GM06990 (cell line): Measurements from ENCODE around the gene MROH2A.

Experiments
- DNase-seq: peaks from one replicate; pipeline ENCODE4 v3.0.0-alpha.2; 2011; ENCODE audit not compliant: insufficient read length; ENCODE audit errors: extremely low read depth
- H3K27me3 ChIP-seq: replicated peaks from 2 replicates; pipeline ENCODE4 v1.6.0; 2011; ENCODE audit warnings: low read length; ENCODE audit not compliant: control insufficient read depth, insufficient read depth
- H3K36me3 ChIP-seq: 2 replicates; pipeline ENCODE4 v1.5.1; 2011; ENCODE audit warnings: low read length; ENCODE audit not compliant: control insufficient read depth, insufficient read depth
- H3K4me3 ChIP-seq: replicated peaks from 2 replicates; pipeline ENCODE4 v1.5.1; 2011; ENCODE audit warnings: low read depth, mild to moderate bottlenecking, control low read depth, low read length
- TF ChIP-seq, protein P1 (sequence below): IDR thresholded peaks from 2 replicates; pipeline ENCODE4 v1.5.1; 2011; ENCODE audit warnings: low read length, control low read depth, mild to moderate bottlenecking, inconsistent platforms; ENCODE audit not compliant: insufficient read depth, poor library complexity, severe bottlenecking

Gene MROH2A

DNA sequence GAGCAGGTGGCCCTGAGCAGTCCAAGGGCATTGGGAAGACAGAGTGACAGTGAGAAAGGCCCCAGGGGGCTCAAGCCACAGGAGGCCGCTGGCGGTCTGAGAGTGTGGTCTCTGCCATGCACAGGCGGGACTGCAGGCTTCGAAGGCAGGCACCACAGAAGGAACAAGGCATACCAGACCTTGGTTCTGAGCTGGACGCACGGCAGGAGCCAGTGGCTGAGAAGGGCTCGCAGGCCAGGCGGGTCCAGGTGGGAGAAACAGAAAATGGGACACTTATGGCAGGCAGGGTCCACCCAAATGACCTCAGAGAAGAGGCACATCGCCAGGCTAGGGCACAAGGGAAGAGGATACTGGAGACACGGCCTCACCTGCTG is 61.3 kb downstream of the MROH2A start:
- Histone ChIP-seq H3K4me3 (no peak overlapping the region), H3K27me3 (no peaks in the 10 kb centered on the region), H3K36me3 (peaks cover 46% of the 10 kb centered on the region)
- TF ChIP-seq, protein P1, sequence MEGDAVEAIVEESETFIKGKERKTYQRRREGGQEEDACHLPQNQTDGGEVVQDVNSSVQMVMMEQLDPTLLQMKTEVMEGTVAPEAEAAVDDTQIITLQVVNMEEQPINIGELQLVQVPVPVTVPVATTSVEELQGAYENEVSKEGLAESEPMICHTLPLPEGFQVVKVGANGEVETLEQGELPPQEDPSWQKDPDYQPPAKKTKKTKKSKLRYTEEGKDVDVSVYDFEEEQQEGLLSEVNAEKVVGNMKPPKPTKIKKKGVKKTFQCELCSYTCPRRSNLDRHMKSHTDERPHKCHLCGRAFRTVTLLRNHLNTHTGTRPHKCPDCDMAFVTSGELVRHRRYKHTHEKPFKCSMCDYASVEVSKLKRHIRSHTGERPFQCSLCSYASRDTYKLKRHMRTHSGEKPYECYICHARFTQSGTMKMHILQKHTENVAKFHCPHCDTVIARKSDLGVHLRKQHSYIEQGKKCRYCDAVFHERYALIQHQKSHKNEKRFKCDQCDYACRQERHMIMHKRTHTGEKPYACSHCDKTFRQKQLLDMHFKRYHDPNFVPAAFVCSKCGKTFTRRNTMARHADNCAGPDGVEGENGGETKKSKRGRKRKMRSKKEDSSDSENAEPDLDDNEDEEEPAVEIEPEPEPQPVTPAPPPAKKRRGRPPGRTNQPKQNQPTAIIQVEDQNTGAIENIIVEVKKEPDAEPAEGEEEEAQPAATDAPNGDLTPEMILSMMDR = no peak
- no peak for DNase-seq

DNA sequence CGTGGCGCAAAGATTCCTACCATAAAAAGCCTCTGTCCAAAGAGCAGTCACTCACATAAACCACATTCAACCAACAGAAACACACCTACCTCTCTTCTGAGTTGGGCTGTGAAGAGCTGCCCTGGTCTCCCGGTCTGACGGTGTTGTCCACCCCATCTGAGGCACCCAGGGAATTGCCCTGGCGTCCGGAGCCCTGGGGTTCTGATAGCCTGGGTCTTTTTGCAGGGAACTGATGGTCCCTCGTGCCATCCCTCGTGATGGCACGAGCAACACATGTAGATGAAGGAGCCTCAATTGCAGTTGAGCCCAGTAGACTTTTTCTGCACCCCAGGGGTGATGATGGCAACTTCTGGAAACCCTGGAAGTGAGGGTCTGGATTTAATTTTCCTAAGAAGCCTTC is 62.4 kb downstream of the MROH2A start:
- H3K4me3 ChIP-seq = no peak overlapping the region
- DNase-seq = no peak
- no peaks in the 10 kb centered on the region for H3K27me3 ChIP-seq
- TF ChIP-seq, protein P1 = no peak
- peaks cover 46% of the 10 kb centered on the region for H3K36me3 ChIP-seq

DNA sequence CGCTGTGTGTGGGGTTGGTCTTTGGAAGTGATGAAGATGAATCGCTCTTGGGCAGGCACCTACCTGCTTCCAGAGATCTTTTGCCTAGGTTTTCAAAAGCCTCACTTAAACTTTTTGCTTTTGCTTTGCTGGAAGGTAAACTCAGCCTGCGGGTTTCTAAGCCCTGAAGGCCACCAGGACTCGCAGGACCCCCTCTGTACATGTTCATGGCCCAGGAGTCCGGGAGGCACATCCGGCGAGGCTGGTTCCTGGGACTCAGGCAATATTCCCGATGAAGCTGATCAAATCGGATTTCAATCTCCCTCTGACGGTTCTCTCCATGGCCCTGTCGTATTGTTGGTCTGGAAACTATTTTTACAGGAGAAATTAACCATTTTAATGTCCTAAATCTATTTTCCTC is 63.1 kb downstream of the MROH2A start:
- Histone ChIP-seq H3K27me3 (no peaks in the 10 kb centered on the region), H3K36me3 (peaks cover 40% of the 10 kb centered on the region), H3K4me3 (no peak overlapping the region)
- DNase-seq = no peak
- TF ChIP-seq, protein P1 = no peak

DNA sequence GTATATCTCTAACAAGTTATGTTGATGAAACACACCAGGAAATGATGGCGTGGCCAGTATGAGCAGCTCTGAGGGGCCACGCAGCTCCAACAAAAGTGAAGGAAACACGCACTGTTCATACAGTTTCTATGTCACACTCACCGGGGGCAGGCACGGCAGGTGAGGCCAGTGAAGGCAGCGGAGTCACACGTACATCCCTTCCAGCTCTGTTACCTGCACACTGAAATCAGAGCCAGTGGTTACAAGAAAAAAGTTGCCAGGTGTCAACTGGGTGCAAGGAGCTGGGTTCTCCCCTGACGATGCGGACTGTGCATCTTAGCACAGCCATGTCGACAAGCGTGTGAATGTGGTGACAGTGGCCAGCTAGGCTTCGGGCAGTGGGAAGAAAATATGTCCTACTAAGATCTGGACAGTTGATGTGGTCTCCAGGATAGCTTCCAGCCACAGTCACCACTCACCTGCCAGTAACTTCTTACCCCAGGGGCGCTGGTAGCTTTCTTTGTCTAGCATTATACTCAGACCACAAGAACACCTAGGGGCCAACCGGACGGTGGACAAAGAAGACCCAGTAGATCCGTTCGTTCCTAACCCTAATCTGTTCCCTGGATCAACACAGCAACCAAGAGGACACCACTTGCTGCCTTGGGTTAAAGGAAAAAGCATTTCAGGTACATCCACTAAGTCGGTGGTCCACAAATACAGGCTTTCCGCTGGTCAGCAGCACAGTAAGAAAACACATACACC is 66.1 kb downstream of the MROH2A start:
- no peak for DNase-seq

DNA sequence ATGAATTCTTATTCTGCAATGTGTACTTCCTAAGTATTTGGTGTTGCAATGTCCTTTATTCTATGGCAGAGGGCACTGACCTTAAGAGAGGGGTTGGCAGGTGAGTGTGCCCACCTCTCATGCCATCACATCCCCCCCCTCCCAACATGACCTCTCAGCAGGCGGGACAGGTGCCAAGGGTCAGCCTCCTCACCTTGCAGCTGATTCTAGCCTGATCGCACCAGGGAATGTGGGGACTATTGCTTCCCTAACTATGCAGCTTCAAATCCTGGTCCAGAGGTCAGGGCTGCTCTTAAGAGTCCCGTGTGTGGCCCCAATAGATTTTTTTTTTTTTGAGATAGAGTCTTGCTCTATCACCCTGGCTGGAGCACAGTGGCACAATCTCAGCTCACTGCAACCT is 66.7 kb downstream of the MROH2A start:
- Histone ChIP-seq H3K36me3 (peaks cover 43% of the 10 kb centered on the region), H3K27me3 (no peaks in the 10 kb centered on the region), H3K4me3 (no peak overlapping the region)
- DNase-seq = no peak
- TF ChIP-seq, protein P1 = no peak

More for the DNA sequence above, 66.1 kb downstream of the MROH2A start:
- H3K36me3 ChIP-seq = peaks cover 48% of the 10 kb centered on the region
- no peak overlapping the region for H3K4me3 ChIP-seq
- TF ChIP-seq, protein P1 = no peak
- no peaks in the 10 kb centered on the region for H3K27me3 ChIP-seq
